Keratinocyte (primary cell): ENCODE measurements around the gene OOEP. TPM values are rescaled to one million over a fixed set of nuclear protein-coding genes. Genes with fewer than 3 reads are reported as not detected.

Source experiments
- DNase-seq: peaks from one replicate; pipeline ENCODE4 v3.0.0-alpha.2; 2011; ENCODE audit warnings: low read depth, missing footprints, low spot score
- FAIRE-seq: peaks from 2 replicates; lab custom pipeline; 2011; peaks lifted over from hg19 to GRCh38; lab: Jason Lieb, UNC
- H2AFZ ChIP-seq: 2 replicates; pipeline ENCODE4 v1.6.0; 2012; ENCODE audit warnings: low read length, control low read depth, inconsistent platforms; ENCODE audit not compliant: control insufficient read depth
- H3K27ac ChIP-seq: 2 replicates; pipeline ENCODE4 v1.5.1; 2011; ENCODE audit warnings: low read length; ENCODE audit not compliant: control insufficient read depth, insufficient read depth
- H3K27me3 ChIP-seq: 3 replicates; pipeline ENCODE4 v1.6.0; 2011; ENCODE audit warnings: low read length; ENCODE audit not compliant: control insufficient read depth, insufficient read depth; ENCODE audit errors: extremely low read depth
- H3K36me3 ChIP-seq, 2 experiments: 2 replicates in 1 of 2; 3 replicates in 1 of 2; pipeline ENCODE4 v1.5.1; 2011; ENCODE audit warnings: low read length in 2 of 2, mild to moderate bottlenecking in 1 of 2; ENCODE audit not compliant: control insufficient read depth in 2 of 2, insufficient read depth in 2 of 2; ENCODE audit errors: extremely low read depth in 1 of 2
- H3K4me1 ChIP-seq: 3 replicates; pipeline ENCODE4 v1.5.1; 2011; ENCODE audit warnings: low read length; ENCODE audit not compliant: control insufficient read depth, insufficient read depth; ENCODE audit errors: extremely low read depth
- H3K4me2 ChIP-seq: 3 replicates; pipeline ENCODE4 v1.6.0; 2011; ENCODE audit warnings: low read depth, low read length; ENCODE audit not compliant: control insufficient read depth, insufficient read depth; ENCODE audit errors: extremely low read depth
- H3K4me3 ChIP-seq, 3 experiments: fragments of 200-600 bp in 1 of 3; sonication (generic) in 1 of 3; 2 replicates in 2 of 3; 3 replicates in 1 of 3; pipeline ENCODE4 v1.5.1; 2011 to 2016; ENCODE audit warnings: low read length in 3 of 3, mild to moderate bottlenecking in 3 of 3, control low read depth in 2 of 3, inconsistent platforms in 1 of 3, low read depth in 1 of 3, mixed read lengths in 1 of 3, mixed run types in 1 of 3, moderate library complexity in 1 of 3; ENCODE audit not compliant: control insufficient read depth in 2 of 3, insufficient read depth in 2 of 3; ENCODE audit errors: extremely low read depth in 1 of 3
- H3K79me2 ChIP-seq: 2 replicates; pipeline ENCODE4 v1.6.0; 2012; ENCODE audit warnings: low read length; ENCODE audit not compliant: control insufficient read depth, insufficient read depth
- H3K9ac ChIP-seq: 3 replicates; pipeline ENCODE4 v1.6.0; 2011; ENCODE audit warnings: low read length; ENCODE audit not compliant: control insufficient read depth, insufficient read depth; ENCODE audit errors: extremely low read depth
- H3K9me1 ChIP-seq: 3 replicates; pipeline ENCODE4 v1.6.0; 2011; ENCODE audit warnings: low read length; ENCODE audit not compliant: control insufficient read depth, insufficient read depth; ENCODE audit errors: extremely low read depth
- H3K9me3 ChIP-seq: 2 replicates; pipeline ENCODE4 v1.5.1; 2012; ENCODE audit warnings: low read depth, low read length; ENCODE audit not compliant: control insufficient read depth
- H4K20me1 ChIP-seq: 3 replicates; pipeline ENCODE4 v1.6.0; 2011; ENCODE audit warnings: low read length; ENCODE audit not compliant: control insufficient read depth, insufficient read depth; ENCODE audit errors: extremely low read depth
- EZH2 ChIP-seq: IDR thresholded peaks from one replicate; pipeline ENCODE4 v1.6.1; 2012; ENCODE audit warnings: inconsistent platforms, mild to moderate bottlenecking, low read length, moderate library complexity
- dilution Hi-C: fragments of 300-500 bp; cut with MboI; formaldehyde crosslinking; loops from one replicate; pipeline ENCODE4 v1.7.0; 2020; ENCODE audit warnings: low sequenced_read_pairs; ENCODE audit not compliant: extremely low pct_ligation_motif_present
- polyA plus RNA-seq, 5 experiments: library from polyadenylated mRNA; depleted of rRNA in 3 of 5; stranded (reverse) in 3 of 5; stranded (forward) in 1 of 5; unstranded in 1 of 5; fragments of >200 nt; gene quantifications; 1 replicate in 1 of 5; 2 replicates in 3 of 5; 3 replicates in 1 of 5; pipeline versions ENCODE4 v1.2.1 to v1.2.3, GENCODE V29; 2011 to 2012; ENCODE audit warnings: missing spikeins in 2 of 5, low read depth in 1 of 5, low replicate concordance in 1 of 5
- TF ChIP-seq, protein P1 (sequence below), 3 experiments: IDR thresholded peaks in 1 of 3; conservative IDR thresholded peaks in 1 of 3; optimal IDR thresholded peaks in 1 of 3; 2 replicates in 2 of 3; 3 replicates in 1 of 3; pipeline versions ENCODE3 to v1.5.1; 2011; ENCODE audit warnings: low read length in 3 of 3, mild to moderate bottlenecking in 3 of 3, moderate library complexity in 2 of 3, control low read depth in 1 of 3, inconsistent platforms in 1 of 3; ENCODE audit not compliant: insufficient read depth in 2 of 3; ENCODE audit errors: extremely low read depth in 1 of 3

OOEP gene
- polyA plus RNA-seq, 1 donor (not counting 4 experiments of a cell fraction or from before 2014, with no cell fraction given): 0.08 TPM

DNA sequence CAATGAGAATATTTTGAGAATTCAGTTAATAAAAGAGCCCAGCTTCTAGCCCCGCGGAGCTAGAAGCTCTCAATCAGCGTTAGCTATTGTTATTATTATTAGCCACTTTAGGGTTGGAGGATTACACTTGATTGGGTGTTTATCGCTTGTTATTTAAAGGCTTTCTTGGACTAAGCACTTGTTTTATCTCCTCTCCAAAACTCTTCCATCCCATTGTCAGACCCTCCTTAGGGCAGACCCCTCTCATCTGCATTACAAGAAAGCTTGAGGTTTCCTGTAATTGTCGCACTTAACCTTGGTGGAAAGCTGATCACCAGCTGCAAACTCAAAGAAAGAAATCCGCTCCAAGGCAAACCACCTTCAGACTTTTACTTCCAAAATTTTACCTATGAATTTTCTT is 20.4 kb downstream of the OOEP start:
- no peak overlapping the region for H3K27ac ChIP-seq
- dilution Hi-C loops: no loop called here
- H3K27me3 ChIP-seq: peaks cover 23% of the 10 kb centered on the region
- DNase-seq (no peak), FAIRE-seq (no peak)
- H3K9me1 ChIP-seq: no peaks in the 10 kb centered on the region
- H3K4me2 ChIP-seq: no peak overlapping the region
- TF ChIP-seq, protein P1, sequence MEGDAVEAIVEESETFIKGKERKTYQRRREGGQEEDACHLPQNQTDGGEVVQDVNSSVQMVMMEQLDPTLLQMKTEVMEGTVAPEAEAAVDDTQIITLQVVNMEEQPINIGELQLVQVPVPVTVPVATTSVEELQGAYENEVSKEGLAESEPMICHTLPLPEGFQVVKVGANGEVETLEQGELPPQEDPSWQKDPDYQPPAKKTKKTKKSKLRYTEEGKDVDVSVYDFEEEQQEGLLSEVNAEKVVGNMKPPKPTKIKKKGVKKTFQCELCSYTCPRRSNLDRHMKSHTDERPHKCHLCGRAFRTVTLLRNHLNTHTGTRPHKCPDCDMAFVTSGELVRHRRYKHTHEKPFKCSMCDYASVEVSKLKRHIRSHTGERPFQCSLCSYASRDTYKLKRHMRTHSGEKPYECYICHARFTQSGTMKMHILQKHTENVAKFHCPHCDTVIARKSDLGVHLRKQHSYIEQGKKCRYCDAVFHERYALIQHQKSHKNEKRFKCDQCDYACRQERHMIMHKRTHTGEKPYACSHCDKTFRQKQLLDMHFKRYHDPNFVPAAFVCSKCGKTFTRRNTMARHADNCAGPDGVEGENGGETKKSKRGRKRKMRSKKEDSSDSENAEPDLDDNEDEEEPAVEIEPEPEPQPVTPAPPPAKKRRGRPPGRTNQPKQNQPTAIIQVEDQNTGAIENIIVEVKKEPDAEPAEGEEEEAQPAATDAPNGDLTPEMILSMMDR (optimal IDR thresholded peaks at IDR 0.05 in 1 of 3, IDR thresholded peaks at IDR 0.05 in 1 of 3, conservative IDR thresholded peaks at IDR 0.05 in 1 of 3; ENCODE audit: extremely low read depth in 1 of 3, insufficient read depth in 2 of 3, low read length in 3 of 3): no peak
- no peak for TF ChIP-seq EZH2
- H2AFZ ChIP-seq: no peak overlapping the region
- H3K9ac ChIP-seq: no peak overlapping the region
- H3K4me1 ChIP-seq: no peaks in the 10 kb centered on the region
- H3K79me2 ChIP-seq: no peaks in the 10 kb centered on the region
- H4K20me1 ChIP-seq: no peaks in the 10 kb centered on the region
- no peaks in the 10 kb centered on the region for H3K36me3 ChIP-seq
- H3K9me3 ChIP-seq: no peaks in the 10 kb centered on the region
- H3K4me3 ChIP-seq: no peak overlapping the region

DNA sequence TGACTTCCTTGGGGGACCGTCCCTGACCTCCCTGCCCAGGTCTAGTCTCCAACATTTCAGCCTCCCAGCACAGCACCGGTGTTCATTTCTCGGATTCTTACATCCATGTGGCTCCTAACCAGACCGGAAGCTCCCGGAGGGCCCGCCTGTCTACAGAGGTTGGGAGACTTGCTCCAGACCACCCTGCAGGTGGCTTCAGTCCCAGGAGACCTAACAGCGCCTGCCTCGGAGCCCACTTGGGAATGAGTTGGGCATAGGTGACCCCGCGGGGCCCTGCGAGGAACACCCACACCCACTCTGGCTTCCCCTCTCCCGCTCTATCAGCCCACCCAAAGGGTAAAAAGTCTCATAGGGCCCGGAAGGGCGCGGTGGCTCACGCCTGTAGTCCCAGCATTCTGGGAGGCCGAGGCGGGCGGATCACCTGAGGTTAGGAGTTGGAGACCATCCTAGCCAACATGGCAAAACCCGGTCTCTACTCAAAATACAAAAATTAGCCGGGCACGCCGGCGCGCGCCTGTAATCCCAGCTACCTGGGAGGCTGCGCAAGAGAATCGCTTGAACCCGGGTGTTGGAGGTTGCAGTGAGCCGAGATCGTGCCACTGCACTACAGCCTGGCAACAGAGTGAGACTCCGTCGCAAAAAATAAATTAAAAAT is 21.0 kb downstream of the OOEP start:
- no peaks in the 10 kb centered on the region for H3K36me3 ChIP-seq
- H3K9me3 ChIP-seq: no peaks in the 10 kb centered on the region
- H4K20me1 ChIP-seq: no peaks in the 10 kb centered on the region
- H3K4me3 ChIP-seq: no peak overlapping the region
- FAIRE-seq (no peak), DNase-seq (no peak)
- H3K79me2 ChIP-seq: no peaks in the 10 kb centered on the region
- dilution Hi-C loops: no loop called here
- TF ChIP-seq, protein P1 (optimal IDR thresholded peaks at IDR 0.05 in 1 of 3, IDR thresholded peaks at IDR 0.05 in 1 of 3, conservative IDR thresholded peaks at IDR 0.05 in 1 of 3; ENCODE audit: extremely low read depth in 1 of 3, insufficient read depth in 2 of 3, low read length in 3 of 3): no peak
- peak; percentile 41 for TF ChIP-seq EZH2
- no peaks in the 10 kb centered on the region for H3K4me1 ChIP-seq
- no peak overlapping the region for H3K9ac ChIP-seq
- no peak overlapping the region for H2AFZ ChIP-seq
- H3K27me3 ChIP-seq: peaks cover 23% of the 10 kb centered on the region
- H3K4me2 ChIP-seq: no peak overlapping the region
- H3K9me1 ChIP-seq: no peaks in the 10 kb centered on the region
- H3K27ac ChIP-seq: no peak overlapping the region
